ENCODE data around the gene VTI1A.
A peak's percentile ranks its signal among the peaks of the same experiment; 100 is the strongest.

VTI1A gene

GRCh38 chr10:112532189-112532588, 85.2 kb downstream of the VTI1A start:
- no peak overlapping the region for H3K4me3 ChIP-seq (IDR thresholded peaks at IDR 0.05; ENCODE audit: insufficient read depth, low read depth, low read length)
- no peaks in the 10 kb centered on the region for H3K79me2 ChIP-seq (ENCODE audit: insufficient read depth, low read depth)
- no peak overlapping the region for H2AFZ ChIP-seq (ENCODE audit: low read depth)
- TF ChIP-seq CTCF (conservative IDR thresholded peaks at IDR 0.05; ENCODE audit: low read depth, low read length), result no peak
- peaks cover 60% of the 10 kb centered on the region for H3K4me1 ChIP-seq (ENCODE audit: low read depth, poor library complexity, severe bottlenecking)
- H4K20me1 ChIP-seq (ENCODE audit: insufficient read depth), result no peaks in the 10 kb centered on the region
- H3K9ac ChIP-seq, result no peak overlapping the region
- H3K27me3 ChIP-seq (ENCODE audit: insufficient read depth, low read depth), result no peaks in the 10 kb centered on the region
- peak overlapping the region; percentile 68 for H3K4me2 ChIP-seq
- 0 out of 2 replicates have a peak overlapping the region, but pooled peaks have one; percentile 20 for H3K27ac ChIP-seq
- H3K36me3 ChIP-seq (ENCODE audit: insufficient read depth), result no peaks in the 10 kb centered on the region

- TF ChIP-seq CTCF (conservative IDR thresholded peaks at IDR 0.05; ENCODE audit: low read depth, low read length), result no peak
- Histone ChIP-seq H3K36me3 (ENCODE audit: insufficient read depth) (no peaks in the 10 kb centered on the region), H3K4me2 (peak overlapping the region; percentile 68), H3K79me2 (ENCODE audit: insufficient read depth, low read depth) (no peaks in the 10 kb centered on the region), H3K27me3 (ENCODE audit: insufficient read depth, low read depth) (no peaks in the 10 kb centered on the region), H3K4me1 (ENCODE audit: low read depth, poor library complexity, severe bottlenecking) (peaks cover 60% of the 10 kb centered on the region), H4K20me1 (ENCODE audit: insufficient read depth) (no peaks in the 10 kb centered on the region), H2AFZ (ENCODE audit: low read depth) (no peak overlapping the region), H3K27ac (no peak overlapping the region), H3K4me3 (IDR thresholded peaks at IDR 0.05; ENCODE audit: insufficient read depth, low read depth, low read length) (no peak overlapping the region), H3K9ac (no peak overlapping the region)
Measured at GRCh38 chr10:112532956-112533355, 85.9 kb downstream of the VTI1A start.

- no peaks in the 10 kb centered on the region for H3K79me2 ChIP-seq (ENCODE audit: insufficient read depth, low read depth)
- no peaks in the 10 kb centered on the region for H4K20me1 ChIP-seq (ENCODE audit: insufficient read depth)
- peaks cover 60% of the 10 kb centered on the region for H3K4me1 ChIP-seq (ENCODE audit: low read depth, poor library complexity, severe bottlenecking)
- no peak overlapping the region for H2AFZ ChIP-seq (ENCODE audit: low read depth)
- no peak overlapping the region for H3K9ac ChIP-seq
- no peaks in the 10 kb centered on the region for H3K27me3 ChIP-seq (ENCODE audit: insufficient read depth, low read depth)
- H3K4me3 ChIP-seq (IDR thresholded peaks at IDR 0.05; ENCODE audit: insufficient read depth, low read depth, low read length), result no peak overlapping the region
- no peak overlapping the region for H3K27ac ChIP-seq
- no peaks in the 10 kb centered on the region for H3K36me3 ChIP-seq (ENCODE audit: insufficient read depth)
- TF ChIP-seq CTCF (conservative IDR thresholded peaks at IDR 0.05; ENCODE audit: low read depth, low read length), result no peak
- 0 out of 2 replicates have a peak overlapping the region, but pooled peaks have one; percentile 68 for H3K4me2 ChIP-seq
Measured at GRCh38 chr10:112533916-112534315, 86.9 kb downstream of the VTI1A start.

- no peaks in the 10 kb centered on the region for H3K36me3 ChIP-seq (ENCODE audit: insufficient read depth)
- no peaks in the 10 kb centered on the region for H4K20me1 ChIP-seq (ENCODE audit: insufficient read depth)
- peak overlapping the region; percentile 43 for H3K4me2 ChIP-seq
- H2AFZ ChIP-seq (ENCODE audit: low read depth), result no peak overlapping the region
- H3K27ac ChIP-seq, result peak overlapping the region; percentile 29; the same call in 1 of the 2 replicates
- H3K4me3 ChIP-seq (IDR thresholded peaks at IDR 0.05; ENCODE audit: insufficient read depth, low read depth, low read length), result no peak overlapping the region
- H3K79me2 ChIP-seq (ENCODE audit: insufficient read depth, low read depth), result no peaks in the 10 kb centered on the region
- TF ChIP-seq CTCF (conservative IDR thresholded peaks at IDR 0.05; ENCODE audit: low read depth, low read length), result no peak
- no peaks in the 10 kb centered on the region for H3K27me3 ChIP-seq (ENCODE audit: insufficient read depth, low read depth)
- H3K9ac ChIP-seq, result no peak overlapping the region; the same call in 1 of the 2 replicates
- peaks cover 60% of the 10 kb centered on the region for H3K4me1 ChIP-seq (ENCODE audit: low read depth, poor library complexity, severe bottlenecking)
Measured at GRCh38 chr10:112535531-112535951, 88.5 kb downstream of the VTI1A start.
